OCI-LY3 (cell line): ENCODE results near the gene ITSN1.

Experiments used
- H2AFZ ChIP-seq: fragments of 200-600, 300-600 bp; shearing (Covaris generic); 2 replicates; pipeline ENCODE4 v1.6.0; 2014; ENCODE audit warnings: antibody characterized with exemption, low read depth, low read length
- H3K27ac ChIP-seq: fragments of 200-600, 300-600 bp; sonication (generic); 2 replicates; pipeline ENCODE4 v1.5.1; 2014; ENCODE audit warnings: mild to moderate bottlenecking, low read length, moderate library complexity, mixed read lengths
- H3K27me3 ChIP-seq: fragments of 200-600, 300-600 bp; sonication (generic); 2 replicates; pipeline ENCODE4 v1.6.1; 2014; ENCODE audit warnings: low read depth, low read length, mixed read lengths
- H3K36me3 ChIP-seq: fragments of 200-600, 300-600 bp; sonication (generic); replicated peaks from 2 replicates; pipeline ENCODE3; 2014; ENCODE audit warnings: low read depth, low read length, mixed read lengths
- H3K4me1 ChIP-seq: fragments of 300-600, 200-600 bp; sonication (generic); 2 replicates; pipeline ENCODE4 v1.6.1; 2014; ENCODE audit warnings: low read length, mixed read lengths
- H3K4me2 ChIP-seq: fragments of 200-600, 300-600 bp; sonication (generic); 2 replicates; pipeline ENCODE4 v1.6.1; 2014; ENCODE audit warnings: low read length, mixed read lengths
- H3K4me3 ChIP-seq: fragments of 300-600, 200-600 bp; sonication (generic); 2 replicates; pipeline ENCODE4 v1.5.1; 2014; ENCODE audit warnings: antibody characterized with exemption, mild to moderate bottlenecking, low read length, moderate library complexity
- H3K79me2 ChIP-seq: fragments of 300-600, 200-600 bp; shearing (Covaris generic); 2 replicates; pipeline ENCODE4 v1.6.1; 2014; ENCODE audit warnings: mild to moderate bottlenecking, low read length, mixed read lengths
- H3K9ac ChIP-seq: fragments of 300-600, 200-600 bp; shearing (Covaris generic); 2 replicates; pipeline ENCODE4 v1.6.0; 2014; ENCODE audit warnings: mild to moderate bottlenecking, low read length, moderate library complexity
- H3K9me3 ChIP-seq: fragments of 200-600, 300-600 bp; shearing (Covaris generic); 2 replicates; pipeline ENCODE4 v1.6.1; 2014; ENCODE audit warnings: low read length, mixed read lengths; ENCODE audit not compliant: insufficient read depth
- H4K20me1 ChIP-seq: fragments of 200-600, 300-600 bp; sonication (generic); 2 replicates; pipeline ENCODE4 v1.6.1; 2016; ENCODE audit warnings: low read length, mixed read lengths; ENCODE audit not compliant: insufficient read depth
- EZH2phosphoT487 ChIP-seq: fragments of 200-600 bp; shearing (Covaris generic); IDR thresholded peaks from 2 replicates; pipeline ENCODE4 v1.6.1; 2018; ENCODE audit warnings: antibody characterized with exemption, mixed run types, low read depth
- TF ChIP-seq, protein P1 (sequence below): fragments of 200-600, 300-600 bp; sonication (generic); IDR thresholded peaks from 2 replicates; pipeline ENCODE4 v1.5.1; 2014; ENCODE audit warnings: antibody characterized with exemption, low read length, low read depth

Gene ITSN1

GRCh38 chr21:33643658-33644311 lies 1.5 kb downstream of the ITSN1 start:
- H3K27me3 ChIP-seq: peaks cover 3% of the 10 kb centered on the region; the same call in 1 of the 2 replicates
- no peak for TF ChIP-seq EZH2phosphoT487
- TF ChIP-seq, protein P1, sequence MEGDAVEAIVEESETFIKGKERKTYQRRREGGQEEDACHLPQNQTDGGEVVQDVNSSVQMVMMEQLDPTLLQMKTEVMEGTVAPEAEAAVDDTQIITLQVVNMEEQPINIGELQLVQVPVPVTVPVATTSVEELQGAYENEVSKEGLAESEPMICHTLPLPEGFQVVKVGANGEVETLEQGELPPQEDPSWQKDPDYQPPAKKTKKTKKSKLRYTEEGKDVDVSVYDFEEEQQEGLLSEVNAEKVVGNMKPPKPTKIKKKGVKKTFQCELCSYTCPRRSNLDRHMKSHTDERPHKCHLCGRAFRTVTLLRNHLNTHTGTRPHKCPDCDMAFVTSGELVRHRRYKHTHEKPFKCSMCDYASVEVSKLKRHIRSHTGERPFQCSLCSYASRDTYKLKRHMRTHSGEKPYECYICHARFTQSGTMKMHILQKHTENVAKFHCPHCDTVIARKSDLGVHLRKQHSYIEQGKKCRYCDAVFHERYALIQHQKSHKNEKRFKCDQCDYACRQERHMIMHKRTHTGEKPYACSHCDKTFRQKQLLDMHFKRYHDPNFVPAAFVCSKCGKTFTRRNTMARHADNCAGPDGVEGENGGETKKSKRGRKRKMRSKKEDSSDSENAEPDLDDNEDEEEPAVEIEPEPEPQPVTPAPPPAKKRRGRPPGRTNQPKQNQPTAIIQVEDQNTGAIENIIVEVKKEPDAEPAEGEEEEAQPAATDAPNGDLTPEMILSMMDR: no peak
- H3K4me1 ChIP-seq: peaks cover 9% of the 10 kb centered on the region
- no peaks in the 10 kb centered on the region for H3K36me3 ChIP-seq
- H3K4me3 ChIP-seq: peak overlapping the region; percentile 92
- no peak overlapping the region for H3K27ac ChIP-seq
- peak overlapping the region; percentile 59 for H3K9ac ChIP-seq
- H2AFZ ChIP-seq: no peak overlapping the region
- peaks cover 17% of the 10 kb centered on the region for H3K79me2 ChIP-seq
- no peaks in the 10 kb centered on the region for H4K20me1 ChIP-seq
- H3K4me2 ChIP-seq: peak overlapping the region; percentile 66
- no peaks in the 10 kb centered on the region for H3K9me3 ChIP-seq

GRCh38 chr21:33644383-33645074 lies 2.2 kb downstream of the ITSN1 start:
- peaks cover 9% of the 10 kb centered on the region for H3K4me1 ChIP-seq
- H3K9me3 ChIP-seq: no peaks in the 10 kb centered on the region
- H4K20me1 ChIP-seq: no peaks in the 10 kb centered on the region
- TF ChIP-seq, protein P1: no peak
- no peak for TF ChIP-seq EZH2phosphoT487
- H3K4me3 ChIP-seq: no peak overlapping the region
- no peaks in the 10 kb centered on the region for H3K36me3 ChIP-seq
- H3K4me2 ChIP-seq: no peak overlapping the region
- H3K27ac ChIP-seq: no peak overlapping the region
- H3K79me2 ChIP-seq: peaks cover 17% of the 10 kb centered on the region
- peaks cover 3% of the 10 kb centered on the region; the same call in 1 of the 2 replicates for H3K27me3 ChIP-seq
- H2AFZ ChIP-seq: no peak overlapping the region
- H3K9ac ChIP-seq: no peak overlapping the region

DNA sequence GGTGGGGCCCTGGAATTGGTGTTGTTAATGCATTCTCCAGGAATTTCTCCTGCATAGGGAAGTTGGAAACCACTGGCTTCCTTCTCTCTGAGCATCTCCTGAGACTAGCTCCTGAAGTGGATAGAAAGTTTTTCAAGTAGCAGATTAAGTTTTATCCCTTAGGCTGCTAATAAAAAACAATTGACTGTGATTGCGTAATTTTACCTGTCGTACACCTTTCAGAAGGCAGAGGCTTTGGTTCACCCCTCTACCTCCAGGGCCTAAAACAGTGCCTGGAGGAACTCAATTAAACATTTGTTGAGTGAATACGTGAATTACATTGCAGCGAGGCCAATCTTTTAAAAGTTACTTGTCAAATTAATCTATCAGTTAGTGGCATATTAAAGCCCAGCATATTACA lies 3.4 kb downstream of the ITSN1 start:
- Histone ChIP-seq H3K27me3 (peaks cover 3% of the 10 kb centered on the region; the same call in 1 of the 2 replicates), H3K27ac (no peak overlapping the region), H2AFZ (no peak overlapping the region), H3K36me3 (no peaks in the 10 kb centered on the region), H3K79me2 (peaks cover 10% of the 10 kb centered on the region), H3K4me1 (peaks cover 6% of the 10 kb centered on the region), H3K9ac (no peak overlapping the region), H3K9me3 (no peaks in the 10 kb centered on the region), H4K20me1 (no peaks in the 10 kb centered on the region), H3K4me2 (no peak overlapping the region), H3K4me3 (no peak overlapping the region)
- TF ChIP-seq, protein P1: no peak
- TF ChIP-seq EZH2phosphoT487: no peak

DNA sequence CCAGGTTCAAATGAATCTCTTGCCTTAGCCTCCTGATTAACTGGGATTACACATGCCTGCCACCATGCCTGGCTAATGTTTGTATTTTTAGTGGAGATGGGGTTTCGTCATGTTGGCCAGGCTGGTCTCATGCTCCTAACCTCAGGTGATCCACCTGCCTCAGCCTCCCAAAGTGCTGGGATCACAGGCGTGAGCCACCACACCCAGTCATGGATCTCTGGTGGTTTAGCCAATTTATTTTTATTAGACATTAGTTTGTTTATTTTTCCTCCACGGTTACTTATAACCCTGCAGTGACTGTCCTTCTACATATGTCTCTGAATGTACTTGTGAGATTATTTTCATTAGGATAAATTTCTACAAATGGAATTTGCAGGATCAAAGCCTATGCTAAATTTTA lies 5.3 kb downstream of the ITSN1 start:
- no peak overlapping the region for H3K27ac ChIP-seq
- no peak overlapping the region for H3K9ac ChIP-seq
- no peaks in the 10 kb centered on the region for H3K36me3 ChIP-seq
- no peak overlapping the region for H3K4me3 ChIP-seq
- H3K4me1 ChIP-seq: peaks cover 6% of the 10 kb centered on the region
- H3K79me2 ChIP-seq: 0 out of 2 replicates have a peak, but pooled peaks cover 3% of the 10 kb centered on the region
- H3K4me2 ChIP-seq: no peak overlapping the region
- H3K9me3 ChIP-seq: no peaks in the 10 kb centered on the region
- H3K27me3 ChIP-seq: peaks cover 3% of the 10 kb centered on the region; the same call in 1 of the 2 replicates
- no peak overlapping the region for H2AFZ ChIP-seq
- TF ChIP-seq, protein P1: no peak
- TF ChIP-seq EZH2phosphoT487: no peak
- no peaks in the 10 kb centered on the region for H4K20me1 ChIP-seq
